AG04450 (cell line): ENCODE data around the gene TMEM120B. TPM values are rescaled to one million over a fixed set of nuclear protein-coding genes. Genes with fewer than 3 reads are reported as not detected.
"Not testable (repeated sequence)": the region's sequence is repeated elsewhere in the genome, so short reads cannot be mapped to it uniquely, and the experiment has no call there.

Experiments
- CTCF ChIA-PET: fragments of 300-600, 350-600 bp; formaldehyde crosslinking; extraction: SDS; loops from one replicate; lab custom pipeline; 2022; ENCODE audit warnings: antibody characterized with exemption, inconsistent platforms; lab: Charles Lee
- POLR2A ChIA-PET: fragments of 350-600 bp; formaldehyde crosslinking; extraction: SDS; loops from one replicate; lab custom pipeline; 2021; ENCODE audit warnings: antibody characterized with exemption, inconsistent platforms; lab: Yijun Ruan, JAX
- DNase-seq: peaks from one replicate; pipeline ENCODE4 v3.0.0-alpha.2; 2011; ENCODE audit warnings: low read depth, low spot score
- H3K27ac ChIP-seq: one replicate; pipeline ENCODE4 v1.5.1; 2012; ENCODE audit warnings: low read depth, low read length, control low read depth
- H3K27me3 ChIP-seq: one replicate; pipeline ENCODE4 v1.6.0; 2012; ENCODE audit warnings: low read length; ENCODE audit not compliant: control insufficient read depth, insufficient read depth
- H3K4me3 ChIP-seq: 2 replicates; pipeline ENCODE4 v1.5.1; 2011; ENCODE audit warnings: mild to moderate bottlenecking, low read depth, low read length, control low read depth
- H3K9me3 ChIP-seq: 2 replicates; pipeline ENCODE4 v1.5.1; 2012; ENCODE audit warnings: low read length; ENCODE audit not compliant: control insufficient read depth, insufficient read depth
- CTCF ChIP-seq: IDR thresholded peaks from 2 replicates; pipeline ENCODE4 v1.5.1; 2011; ENCODE audit warnings: low read depth, low read length, control low read depth, inconsistent platforms
- polyA plus RNA-seq: library from polyadenylated mRNA; depleted of rRNA; stranded (reverse); fragments of >200 nt; gene quantifications from 2 replicates; pipeline ENCODE4 v1.2.3, GENCODE V29; 2011

TMEM120B gene
- polyA plus RNA-seq, 1 experiment, result 11.1 TPM

GRCh38 chr12:121701667-121702277 is 10.8 kb upstream of the TMEM120B start:
- Histone ChIP-seq H3K27ac (no peak overlapping the region), H3K4me3 (no peak overlapping the region), H3K9me3 (no peaks in the 10 kb centered on the region), H3K27me3 (peaks cover 2% of the 10 kb centered on the region)
- ChIA-PET POLR2A (interaction anchor here (1.8 kb wide), 1 partner anchor 93 kb away, joined by 7 read pairs; no protein-coding TSS in a partner anchor), CTCF (interaction anchor here (0.6 to 7.5 kb wide), 5 partner anchors 12 to 149 kb away, joined by 3 to 64 read pairs (median 3); partner anchors contain the start of gene RHOF)
- no peak for TF ChIP-seq CTCF
- no peak for DNase-seq

GRCh38 chr12:121702944-121703343 is 9.6 kb upstream of the TMEM120B start:
- H3K27ac ChIP-seq, result no peak overlapping the region
- H3K4me3 ChIP-seq, result no peak overlapping the region
- ChIA-PET CTCF (interaction anchor here (0.6 to 7.5 kb wide), 4 partner anchors 65 to 92 kb away, joined by 3 to 64 read pairs (median 6); partner anchors contain the start of gene RHOF), POLR2A (no interaction called here)
- no peak for TF ChIP-seq CTCF
- H3K9me3 ChIP-seq, result no peaks in the 10 kb centered on the region
- H3K27me3 ChIP-seq, result peaks cover 2% of the 10 kb centered on the region
- no peak for DNase-seq

DNA sequence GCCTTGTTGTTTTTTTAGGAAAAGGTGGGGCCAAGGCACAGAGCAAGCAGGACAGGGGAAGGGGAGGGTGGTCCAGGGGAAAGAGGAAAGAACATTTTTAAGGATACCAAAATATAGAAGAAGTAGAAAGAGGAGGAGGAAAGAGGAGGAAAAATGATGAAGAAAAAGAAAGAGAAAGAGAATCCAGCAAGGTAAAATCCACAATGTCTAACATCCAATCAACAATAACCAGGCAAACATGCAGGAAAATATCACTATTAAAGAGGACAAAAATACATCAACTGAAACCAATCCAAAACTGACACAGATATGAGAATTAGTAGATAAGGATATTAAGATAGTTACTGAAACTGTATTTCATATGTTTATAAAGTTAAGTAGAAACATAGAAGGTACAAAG is 7.0 kb upstream of the TMEM120B start:
- Histone ChIP-seq H3K4me3 (no peak overlapping the region), H3K27ac (no peak overlapping the region), H3K9me3 (no peaks in the 10 kb centered on the region), H3K27me3 (peaks cover 2% of the 10 kb centered on the region)
- ChIA-PET CTCF (interaction anchor here (1.0 kb wide), 1 partner anchor 89 kb away, joined by 3 read pairs; no protein-coding TSS in a partner anchor), POLR2A (no interaction called here)
- DNase-seq, result no peak
- TF ChIP-seq CTCF, result no peak

GRCh38 chr12:121708313-121709063 is 4.1 kb upstream of the TMEM120B start:
- H3K27me3 ChIP-seq, result no peaks in the 10 kb centered on the region
- CTCF ChIA-PET, result interaction anchor here (1.4 kb wide), 1 partner anchor 65 kb away, joined by 5 read pairs; no protein-coding TSS in a partner anchor
- no peak overlapping the region for H3K27ac ChIP-seq
- no peak for TF ChIP-seq CTCF
- POLR2A ChIA-PET, result no interaction called here
- H3K4me3 ChIP-seq, result no peak overlapping the region
- no peaks in the 10 kb centered on the region; the same call in 1 of the 2 replicates for H3K9me3 ChIP-seq
- no peak for DNase-seq

DNA sequence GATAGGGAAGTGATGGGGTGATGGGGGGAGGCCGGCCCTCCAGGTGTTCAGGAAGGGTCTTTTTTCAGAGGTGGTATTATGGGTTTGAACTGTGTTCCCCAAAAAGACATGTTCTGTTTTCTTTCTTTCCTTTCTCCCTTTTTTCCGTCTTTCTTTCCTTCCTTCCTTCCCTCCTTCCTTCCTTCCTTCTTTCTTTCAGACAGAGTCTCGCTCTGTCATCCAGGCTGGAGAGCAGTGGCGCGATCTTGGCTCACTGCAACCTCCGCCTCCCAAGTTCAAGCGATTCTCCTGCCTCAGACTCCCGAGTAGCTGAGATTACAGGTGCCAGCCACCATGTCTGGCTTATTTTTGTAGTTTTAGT is 3.5 kb upstream of the TMEM120B start:
- H3K27me3 ChIP-seq, CTCF ChIA-PET, DNase-seq, H3K4me3 ChIP-seq, H3K27ac ChIP-seq, POLR2A ChIA-PET, H3K9me3 ChIP-seq: not testable (repeated sequence)
